HepG2 (cell line): ENCODE measurements around the gene TOX2. TPM values are rescaled to one million over a fixed set of nuclear protein-coding genes. Genes with fewer than 3 reads are reported as not detected.

Experiments used
- JUN ChIP-seq: sonication (generic); formaldehyde crosslinking; IDR thresholded peaks from 2 replicates; pipeline ENCODE4 v1.4.0; 2020; ENCODE audit warnings: mild to moderate bottlenecking, missing genetic modification reagents
- NFKB2 ChIP-seq: sonication (generic); formaldehyde crosslinking; IDR thresholded peaks from 2 replicates; pipeline ENCODE4 v1.4.0; 2020; ENCODE audit warnings: missing genetic modification reagents, borderline replicate concordance
- RARA ChIP-seq: IDR thresholded peaks from 2 replicates; pipeline ENCODE4 v1.6.1; 2016; ENCODE audit warnings: missing genetic modification reagents, missing compliant biosample characterization
- RXRA ChIP-seq: sonication (generic); formaldehyde crosslinking; IDR thresholded peaks from 2 replicates; pipeline ENCODE4 v1.5.1; 2020; ENCODE audit warnings: missing genetic modification reagents
- ZBTB42 ChIP-seq: sonication (generic); formaldehyde crosslinking; IDR thresholded peaks from 2 replicates; pipeline ENCODE4 v1.5.0; 2020; ENCODE audit warnings: mild to moderate bottlenecking, missing genetic modification reagents
- ZNF101 ChIP-seq: sonication (generic); formaldehyde crosslinking; IDR thresholded peaks from 2 replicates; pipeline ENCODE4 v1.4.0; 2020; ENCODE audit warnings: mild to moderate bottlenecking, low read depth, missing genetic modification reagents, borderline replicate concordance
- ZNF235 ChIP-seq: sonication (generic); formaldehyde crosslinking; IDR thresholded peaks from 2 replicates; pipeline ENCODE4 v1.8.1; 2023; ENCODE audit warnings: mild to moderate bottlenecking, missing genetic modification reagents, borderline replicate concordance
- ZNF484 ChIP-seq: sonication (generic); formaldehyde crosslinking; IDR thresholded peaks from 2 replicates; pipeline ENCODE4 v1.5.1; 2020; ENCODE audit warnings: mild to moderate bottlenecking, low read depth, missing genetic modification reagents, borderline replicate concordance
- polyA plus RNA-seq, 8 experiments: library from polyadenylated mRNA; depleted of rRNA in 3 of 8; stranded (reverse) in 7 of 8; unstranded in 1 of 8; fragments of >200 nt; fragmentation: Illumina TruSeq in 4 of 8; extraction: Trizol in 4 of 8; gene quantifications; 2 replicates each; pipeline versions ENCODE4 v1.2.1 to v1.2.3, GENCODE V29; 2011 to 2016; ENCODE audit warnings: low read depth in 4 of 8, missing spikeins in 1 of 8, mixed read lengths in 1 of 8; ENCODE audit not compliant: insufficient read depth in 1 of 8
- total RNA-seq, 5 experiments: library from RNA; depleted of rRNA; stranded (reverse); fragments of >200 nt; fragmentation: Illumina TruSeq; extraction: Trizol; gene quantifications; 2 replicates each; pipeline ENCODE4 v1.2.3, GENCODE V29; 2016; ENCODE audit warnings: low read depth in 1 of 5
- TF ChIP-seq, protein P1 (sequence below): sonication (generic); formaldehyde crosslinking; IDR thresholded peaks from 2 replicates; pipeline ENCODE4 v1.4.0; 2020; ENCODE audit warnings: missing genetic modification reagents, mild to moderate bottlenecking, borderline replicate concordance
- TF ChIP-seq, protein P2 (sequence below): sonication (generic); formaldehyde crosslinking; IDR thresholded peaks from 2 replicates; pipeline ENCODE4 v1.8.0; 2022; ENCODE audit warnings: mild to moderate bottlenecking, missing genetic modification reagents, borderline replicate concordance
- TF ChIP-seq, protein P3 (sequence below): sonication (generic); formaldehyde crosslinking; IDR thresholded peaks from 2 replicates; pipeline ENCODE4 v1.4.0; 2020; ENCODE audit warnings: low read depth, mild to moderate bottlenecking, missing genetic modification reagents
- TF ChIP-seq, protein P4 (sequence below): sonication (generic); formaldehyde crosslinking; IDR thresholded peaks from 2 replicates; pipeline ENCODE4 v1.4.0; 2020; ENCODE audit warnings: missing genetic modification reagents, borderline replicate concordance
- TF ChIP-seq, protein P5 (sequence below): sonication (generic); formaldehyde crosslinking; IDR thresholded peaks from 2 replicates; pipeline ENCODE4 v1.8.1; 2023; ENCODE audit warnings: mild to moderate bottlenecking, inconsistent platforms, moderate library complexity, missing genetic modification reagents, borderline replicate concordance
- TF ChIP-seq, protein P6 (sequence below): sonication (generic); formaldehyde crosslinking; IDR thresholded peaks from 2 replicates; pipeline ENCODE4 v1.4.0; 2020; ENCODE audit warnings: missing genetic modification reagents

TOX2 gene
- total and polyA plus RNA-seq, 2 of the 13 experiments (the other 11 are each of a cell fraction or from before 2014, with no cell fraction given), result not detected

DNA sequence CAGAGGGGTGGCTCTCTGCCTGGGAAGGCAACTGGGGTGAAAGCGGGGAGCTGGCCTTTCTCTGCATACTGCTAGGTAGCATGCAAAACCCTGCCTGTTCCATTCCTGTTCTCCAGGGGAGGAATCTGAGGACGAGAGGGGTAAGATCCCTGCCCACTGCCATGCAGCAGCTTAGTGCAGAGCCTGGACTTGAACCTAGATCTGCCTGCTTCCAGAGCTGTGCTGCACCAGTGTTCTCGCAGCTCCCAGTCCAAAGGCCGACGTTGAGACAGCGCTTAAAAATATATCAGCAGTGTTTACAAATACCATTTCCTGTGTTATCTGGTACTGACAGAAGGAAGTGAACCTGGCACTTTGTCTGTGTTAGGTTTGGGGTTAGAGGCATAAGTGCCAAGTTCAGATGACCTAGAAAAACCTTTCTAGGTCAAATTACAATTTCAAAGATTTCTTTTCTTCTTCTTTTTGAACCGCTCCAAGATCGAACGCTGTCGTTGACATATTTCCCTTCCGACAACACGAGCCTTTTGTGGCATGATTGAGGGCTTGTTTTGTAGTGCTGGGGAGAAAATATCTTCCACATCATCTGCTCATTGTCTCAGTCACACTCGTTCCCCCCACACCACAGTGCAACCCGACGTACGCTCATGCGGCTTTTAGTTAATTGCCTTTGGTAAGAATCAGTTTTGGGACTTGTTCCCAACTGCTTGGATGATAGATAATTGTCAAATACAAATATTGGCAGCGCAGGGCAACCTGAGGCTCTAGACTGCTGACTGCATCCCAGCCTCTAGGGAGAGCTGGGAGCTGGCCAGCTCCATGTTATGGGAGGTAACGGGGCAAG is 44.6 kb downstream of the TOX2 start (continued):
- TF ChIP-seq, protein P1, sequence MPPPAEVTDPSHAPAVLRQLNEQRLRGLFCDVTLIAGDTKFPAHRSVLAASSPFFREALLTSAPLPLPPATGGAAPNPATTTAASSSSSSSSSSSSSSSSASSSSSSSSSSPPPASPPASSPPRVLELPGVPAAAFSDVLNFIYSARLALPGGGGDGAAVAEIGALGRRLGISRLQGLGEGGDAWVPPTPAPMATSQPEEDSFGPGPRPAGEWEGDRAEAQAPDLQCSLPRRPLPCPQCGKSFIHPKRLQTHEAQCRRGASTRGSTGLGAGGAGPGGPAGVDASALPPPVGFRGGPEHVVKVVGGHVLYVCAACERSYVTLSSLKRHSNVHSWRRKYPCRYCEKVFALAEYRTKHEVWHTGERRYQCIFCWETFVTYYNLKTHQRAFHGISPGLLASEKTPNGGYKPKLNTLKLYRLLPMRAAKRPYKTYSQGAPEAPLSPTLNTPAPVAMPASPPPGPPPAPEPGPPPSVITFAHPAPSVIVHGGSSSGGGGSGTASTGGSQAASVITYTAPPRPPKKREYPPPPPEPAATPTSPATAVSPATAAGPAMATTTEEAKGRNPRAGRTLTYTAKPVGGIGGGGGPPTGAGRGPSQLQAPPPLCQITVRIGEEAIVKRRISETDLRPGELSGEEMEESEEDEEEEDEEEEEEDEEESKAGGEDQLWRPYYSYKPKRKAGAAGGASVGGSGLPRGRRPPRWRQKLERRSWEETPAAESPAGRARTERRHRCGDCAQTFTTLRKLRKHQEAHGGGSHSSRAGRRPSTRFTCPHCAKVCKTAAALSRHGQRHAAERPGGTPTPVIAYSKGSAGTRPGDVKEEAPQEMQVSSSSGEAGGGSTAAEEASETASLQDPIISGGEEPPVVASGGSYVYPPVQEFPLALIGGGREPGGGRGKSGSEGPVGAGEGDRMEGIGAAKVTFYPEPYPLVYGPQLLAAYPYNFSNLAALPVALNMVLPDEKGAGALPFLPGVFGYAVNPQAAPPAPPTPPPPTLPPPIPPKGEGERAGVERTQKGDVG (CRISPR knock-in tag), result no peak
- TF ChIP-seq, protein P2, sequence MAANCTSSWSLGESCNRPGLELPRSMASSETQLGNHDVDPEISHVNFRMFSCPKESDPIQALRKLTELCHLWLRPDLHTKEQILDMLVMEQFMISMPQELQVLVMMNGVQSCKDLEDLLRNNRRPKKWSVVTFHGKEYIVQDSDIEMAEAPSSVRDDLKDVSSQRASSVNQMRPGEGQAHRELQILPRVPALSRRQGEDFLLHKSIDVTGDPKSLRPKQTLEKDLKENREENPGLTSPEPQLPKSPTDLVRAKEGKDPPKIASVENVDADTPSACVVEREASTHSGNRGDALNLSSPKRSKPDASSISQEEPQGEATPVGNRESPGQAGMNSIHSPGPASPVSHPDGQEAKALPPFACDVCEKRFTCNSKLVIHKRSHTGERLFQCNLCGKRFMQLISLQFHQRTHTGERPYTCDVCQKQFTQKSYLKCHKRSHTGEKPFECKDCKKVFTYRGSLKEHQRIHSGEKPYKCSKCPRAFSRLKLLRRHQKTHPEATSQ (CRISPR knock-in tag), result no peak
- TF ChIP-seq, protein P3, sequence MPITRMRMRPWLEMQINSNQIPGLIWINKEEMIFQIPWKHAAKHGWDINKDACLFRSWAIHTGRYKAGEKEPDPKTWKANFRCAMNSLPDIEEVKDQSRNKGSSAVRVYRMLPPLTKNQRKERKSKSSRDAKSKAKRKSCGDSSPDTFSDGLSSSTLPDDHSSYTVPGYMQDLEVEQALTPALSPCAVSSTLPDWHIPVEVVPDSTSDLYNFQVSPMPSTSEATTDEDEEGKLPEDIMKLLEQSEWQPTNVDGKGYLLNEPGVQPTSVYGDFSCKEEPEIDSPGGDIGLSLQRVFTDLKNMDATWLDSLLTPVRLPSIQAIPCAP, result no peak
- TF ChIP-seq RXRA (peak; percentile 63; the same call in 1 of the 2 replicates), ZNF101 (CRISPR knock-in tag) (no peak), RARA (CRISPR knock-in tag) (peak; percentile 97), ZNF235 (0 out of 2 replicates have a peak, but pooled peaks have one; percentile 20), NFKB2 (CRISPR knock-in tag) (no peak), ZNF484 (CRISPR knock-in tag) (no peak), ZBTB42 (CRISPR knock-in tag) (no peak), JUN (CRISPR knock-in tag) (no peak)
- TF ChIP-seq, protein P4, sequence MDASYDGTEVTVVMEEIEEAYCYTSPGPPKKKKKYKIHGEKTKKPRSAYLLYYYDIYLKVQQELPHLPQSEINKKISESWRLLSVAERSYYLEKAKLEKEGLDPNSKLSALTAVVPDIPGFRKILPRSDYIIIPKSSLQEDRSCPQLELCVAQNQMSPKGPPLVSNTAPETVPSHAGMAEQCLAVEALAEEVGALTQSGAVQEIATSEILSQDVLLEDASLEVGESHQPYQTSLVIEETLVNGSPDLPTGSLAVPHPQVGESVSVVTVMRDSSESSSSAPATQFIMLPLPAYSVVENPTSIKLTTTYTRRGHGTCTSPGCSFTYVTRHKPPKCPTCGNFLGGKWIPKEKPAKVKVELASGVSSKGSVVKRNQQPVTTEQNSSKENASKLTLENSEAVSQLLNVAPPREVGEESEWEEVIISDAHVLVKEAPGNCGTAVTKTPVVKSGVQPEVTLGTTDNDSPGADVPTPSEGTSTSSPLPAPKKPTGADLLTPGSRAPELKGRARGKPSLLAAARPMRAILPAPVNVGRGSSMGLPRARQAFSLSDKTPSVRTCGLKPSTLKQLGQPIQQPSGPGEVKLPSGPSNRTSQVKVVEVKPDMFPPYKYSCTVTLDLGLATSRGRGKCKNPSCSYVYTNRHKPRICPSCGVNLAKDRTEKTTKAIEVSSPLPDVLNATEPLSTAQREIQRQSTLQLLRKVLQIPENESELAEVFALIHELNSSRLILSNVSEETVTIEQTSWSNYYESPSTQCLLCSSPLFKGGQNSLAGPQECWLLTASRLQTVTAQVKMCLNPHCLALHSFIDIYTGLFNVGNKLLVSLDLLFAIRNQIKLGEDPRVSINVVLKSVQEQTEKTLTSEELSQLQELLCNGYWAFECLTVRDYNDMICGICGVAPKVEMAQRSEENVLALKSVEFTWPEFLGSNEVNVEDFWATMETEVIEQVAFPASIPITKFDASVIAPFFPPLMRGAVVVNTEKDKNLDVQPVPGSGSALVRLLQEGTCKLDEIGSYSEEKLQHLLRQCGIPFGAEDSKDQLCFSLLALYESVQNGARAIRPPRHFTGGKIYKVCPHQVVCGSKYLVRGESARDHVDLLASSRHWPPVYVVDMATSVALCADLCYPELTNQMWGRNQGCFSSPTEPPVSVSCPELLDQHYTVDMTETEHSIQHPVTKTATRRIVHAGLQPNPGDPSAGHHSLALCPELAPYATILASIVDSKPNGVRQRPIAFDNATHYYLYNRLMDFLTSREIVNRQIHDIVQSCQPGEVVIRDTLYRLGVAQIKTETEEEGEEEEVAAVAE (CRISPR knock-in tag), result 0 out of 2 replicates have a peak, but pooled peaks have one; percentile 36
- TF ChIP-seq, protein P5, sequence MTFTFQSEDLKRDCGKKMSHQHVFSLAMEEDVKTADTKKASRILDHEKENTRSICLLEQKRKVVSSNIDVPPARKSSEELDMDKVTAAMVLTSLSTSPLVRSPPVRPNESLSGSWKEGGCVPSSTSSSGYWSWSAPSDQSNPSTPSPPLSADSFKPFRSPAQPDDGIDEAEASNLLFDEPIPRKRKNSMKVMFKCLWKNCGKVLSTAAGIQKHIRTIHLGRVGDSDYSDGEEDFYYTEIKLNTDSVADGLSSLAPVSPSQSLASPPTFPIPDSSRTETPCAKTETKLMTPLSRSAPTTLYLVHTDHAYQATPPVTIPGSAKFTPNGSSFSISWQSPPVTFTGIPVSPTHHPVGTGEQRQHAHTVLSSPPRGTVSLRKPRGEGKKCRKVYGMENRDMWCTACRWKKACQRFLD (CRISPR knock-in tag), result no peak
- TF ChIP-seq, protein P6, sequence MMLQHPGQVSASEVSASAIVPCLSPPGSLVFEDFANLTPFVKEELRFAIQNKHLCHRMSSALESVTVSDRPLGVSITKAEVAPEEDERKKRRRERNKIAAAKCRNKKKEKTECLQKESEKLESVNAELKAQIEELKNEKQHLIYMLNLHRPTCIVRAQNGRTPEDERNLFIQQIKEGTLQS (CRISPR knock-in tag), result no peak
